Measurements from ENCODE around the gene APOBEC3G.
"Not testable (repeated sequence)": the region's sequence is repeated elsewhere in the genome, so short reads cannot be mapped to it uniquely, and the experiment has no call there.

APOBEC3G gene

GRCh38 chr22:39077026-39077840 lies at the start of gene APOBEC3G:
Gene APOBEC3G (plus strand): TSS chr22:39077275. CDS start chr22:39077362, 87 bp downstream.
- not testable (repeated sequence) for DNase-seq

- no peak for DNase-seq
Observed at GRCh38 chr22:39027717-39028116, 49.4 kb upstream of the APOBEC3G start.

- no peak for DNase-seq
Observed at GRCh38 chr22:39028281-39028680, 48.8 kb upstream of the APOBEC3G start.

- no peak for DNase-seq
Observed at GRCh38 chr22:39029227-39029626, 47.8 kb upstream of the APOBEC3G start.

GRCh38 chr22:39030705-39031104 lies 46.4 kb upstream of the APOBEC3G start:
- no peak for DNase-seq

- DNase-seq = not testable (repeated sequence)
Observed at GRCh38 chr22:39031434-39032295, 45.4 kb upstream of the APOBEC3G start.

- DNase-seq = not testable (repeated sequence)
Observed at GRCh38 chr22:39037071-39037470, 40.0 kb upstream of the APOBEC3G start.

GRCh38 chr22:39039306-39040126 lies 37.6 kb upstream of the APOBEC3G start:
- no peak for DNase-seq

- DNase-seq = not testable (repeated sequence)
Observed at GRCh38 chr22:39040155-39040537, 36.9 kb upstream of the APOBEC3G start.

- not testable (repeated sequence) for DNase-seq
Observed at GRCh38 chr22:39040538-39041296, 36.4 kb upstream of the APOBEC3G start, which contains the start of gene APOBEC3F. Gene APOBEC3F (plus strand): TSS chr22:39040864. CDS start chr22:39040961, 97 bp downstream.

GRCh38 chr22:39041908-39042307 lies 35.2 kb upstream of the APOBEC3G start:
- DNase-seq = no peak

GRCh38 chr22:39043063-39043462 lies 34.0 kb upstream of the APOBEC3G start:
- DNase-seq = not testable (repeated sequence)

- not testable (repeated sequence) for DNase-seq
Observed at GRCh38 chr22:39045136-39045535, 31.9 kb upstream of the APOBEC3G start.

GRCh38 chr22:39049486-39049885 lies 27.6 kb upstream of the APOBEC3G start:
- DNase-seq = not testable (repeated sequence)

- not testable (repeated sequence) for DNase-seq
Observed at GRCh38 chr22:39051844-39052495, 25.1 kb upstream of the APOBEC3G start.

GRCh38 chr22:39055658-39056057 lies 21.4 kb upstream of the APOBEC3G start:
- no peak for DNase-seq

GRCh38 chr22:39061290-39061689 lies 15.8 kb upstream of the APOBEC3G start:
- not testable (repeated sequence) for DNase-seq

- DNase-seq = not testable (repeated sequence)
Observed at GRCh38 chr22:39061951-39062350, 15.1 kb upstream of the APOBEC3G start.

GRCh38 chr22:39063904-39064303 lies 13.2 kb upstream of the APOBEC3G start:
- DNase-seq = not testable (repeated sequence)

- DNase-seq = not testable (repeated sequence)
Observed at GRCh38 chr22:39066442-39067276, 10.4 kb upstream of the APOBEC3G start.
